Measurements from ENCODE around the gene WDR59. TPM values are rescaled to one million over a fixed set of nuclear protein-coding genes. Genes with fewer than 3 reads are reported as not detected.

Gene WDR59
- total RNA-seq, 2 donors from 2014 or later, result 105 to 110 TPM

DNA sequence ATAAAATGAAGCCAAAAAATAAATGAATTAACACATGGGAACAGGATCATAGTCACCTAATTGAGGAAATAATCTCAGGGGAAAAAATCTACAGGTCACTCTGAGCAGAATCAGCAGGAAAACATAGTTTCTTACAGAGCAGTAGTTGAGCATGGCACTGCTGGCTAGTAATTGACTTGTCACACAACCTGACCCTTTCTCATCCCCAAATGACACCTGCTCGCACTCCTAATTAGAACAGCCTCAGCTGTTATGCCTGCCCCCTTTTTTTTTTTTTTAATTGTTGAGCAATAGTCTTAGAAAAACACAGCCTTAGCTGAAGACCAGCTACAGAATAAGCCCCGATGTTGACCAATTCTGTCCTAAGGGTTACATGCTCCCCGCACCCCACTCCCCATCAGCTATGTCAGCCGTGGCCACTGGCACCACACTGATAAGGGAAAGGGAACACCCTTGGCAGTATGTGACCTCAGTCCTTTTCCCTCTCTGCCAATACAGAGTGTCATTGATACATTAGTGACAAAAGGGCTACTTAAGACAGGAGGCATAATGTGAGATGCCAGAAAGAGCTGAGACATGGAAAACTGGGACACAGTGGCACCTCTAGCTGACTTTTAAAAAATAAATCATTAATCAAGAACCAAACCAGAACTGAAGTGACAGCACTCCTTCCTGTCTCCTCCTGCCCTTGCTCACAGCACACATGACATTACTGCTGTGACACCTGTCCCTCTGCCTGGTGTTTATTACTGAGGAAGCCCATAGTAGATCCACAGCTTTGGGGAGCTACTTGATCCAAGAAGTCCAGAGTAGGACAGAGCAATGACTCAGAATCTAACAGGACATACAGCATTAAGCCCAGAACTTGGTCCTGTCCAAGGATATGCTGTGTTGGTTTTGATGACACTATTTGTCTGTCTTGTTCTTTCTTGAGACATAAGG lies 41.7 kb downstream of the WDR59 start:
- TF ChIP-seq CTCF (conservative IDR thresholded peaks at IDR 0.05), result no peak
- no peaks in the 10 kb centered on the region for H3K4me1 Mint-ChIP-seq
- no peak overlapping the region for H3K27ac ChIP-seq (ENCODE audit: low read depth, low read length)
- DNase-seq, result peak; percentile 22
- H3K9ac ChIP-seq (ENCODE audit: extremely low read depth, low read length, poor library complexity, severe bottlenecking), result no peak overlapping the region
- peaks cover 61% of the 10 kb centered on the region for H3K36me3 ChIP-seq (ENCODE audit: control insufficient read depth, insufficient read depth, low read length)
- WGBS, 2 experiments (ENCODE audit: insufficient coverage in 1 of 2, insufficient read length in 1 of 2), result 91 to 100% methylated on average over 1 to 4 of the region's 4 CpGs
- H3K4me1 ChIP-seq (ENCODE audit: control insufficient read depth, insufficient read depth, low read length), result no peaks in the 10 kb centered on the region
- H3K9me3 Mint-ChIP-seq, result no peaks in the 10 kb centered on the region
- H3K9me3 ChIP-seq (ENCODE audit: control insufficient read depth, low read length), result no peaks in the 10 kb centered on the region
- H3K27ac Mint-ChIP-seq, result no peak overlapping the region
- H3K4me3 Mint-ChIP-seq, result no peak overlapping the region
- no peaks in the 10 kb centered on the region for H3K27me3 ChIP-seq (ENCODE audit: control insufficient read depth, insufficient read depth, low read length, poor library complexity, severe bottlenecking)
- no peaks in the 10 kb centered on the region for H3K27me3 Mint-ChIP-seq (ENCODE audit: insufficient read depth)
- H3K4me3 ChIP-seq (ENCODE audit: low read length), result no peak overlapping the region
- peaks cover 79% of the 10 kb centered on the region for H3K36me3 Mint-ChIP-seq (ENCODE audit: low read depth)

DNA sequence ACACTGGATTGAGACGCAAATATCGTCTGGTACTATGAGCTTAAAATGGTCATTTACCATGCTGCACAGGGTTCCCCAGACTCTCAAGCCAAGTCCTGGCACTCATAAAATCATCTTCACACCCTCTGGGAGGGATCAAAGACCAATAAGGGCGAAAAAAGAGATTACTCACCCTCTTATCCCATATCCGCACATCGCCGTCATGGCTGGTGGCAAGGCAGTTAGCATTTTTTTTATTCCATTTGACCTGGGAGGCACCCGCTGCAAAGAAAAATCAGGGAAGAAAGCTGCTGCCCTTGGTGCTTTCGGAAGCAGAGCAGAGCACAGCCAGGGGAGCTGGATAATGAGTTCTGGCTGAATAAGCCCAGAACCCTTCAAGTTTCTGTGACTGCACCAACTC lies 42.4 kb downstream of the WDR59 start:
- H3K27ac Mint-ChIP-seq, result no peak overlapping the region
- no peaks in the 10 kb centered on the region for H3K9me3 ChIP-seq (ENCODE audit: control insufficient read depth, low read length)
- H3K4me1 ChIP-seq (ENCODE audit: control insufficient read depth, insufficient read depth, low read length), result no peaks in the 10 kb centered on the region
- DNase-seq, result peak; percentile 12
- no peak overlapping the region for H3K4me3 Mint-ChIP-seq
- no peaks in the 10 kb centered on the region for H3K27me3 Mint-ChIP-seq (ENCODE audit: insufficient read depth)
- no peaks in the 10 kb centered on the region for H3K4me1 Mint-ChIP-seq
- H3K9me3 Mint-ChIP-seq, result no peaks in the 10 kb centered on the region
- no peaks in the 10 kb centered on the region for H3K27me3 ChIP-seq (ENCODE audit: control insufficient read depth, insufficient read depth, low read length, poor library complexity, severe bottlenecking)
- TF ChIP-seq CTCF (conservative IDR thresholded peaks at IDR 0.05), result no peak
- H3K9ac ChIP-seq (ENCODE audit: extremely low read depth, low read length, poor library complexity, severe bottlenecking), result no peak overlapping the region
- WGBS, 2 experiments (ENCODE audit: insufficient coverage in 1 of 2, insufficient read length in 1 of 2), result 96 to 98% methylated on average over 8 of the region's 8 CpGs
- peaks cover 79% of the 10 kb centered on the region for H3K36me3 Mint-ChIP-seq (ENCODE audit: low read depth)
- no peak overlapping the region for H3K27ac ChIP-seq (ENCODE audit: low read depth, low read length)
- peaks cover 61% of the 10 kb centered on the region for H3K36me3 ChIP-seq (ENCODE audit: control insufficient read depth, insufficient read depth, low read length)
- no peak overlapping the region for H3K4me3 ChIP-seq (ENCODE audit: low read length)

DNA sequence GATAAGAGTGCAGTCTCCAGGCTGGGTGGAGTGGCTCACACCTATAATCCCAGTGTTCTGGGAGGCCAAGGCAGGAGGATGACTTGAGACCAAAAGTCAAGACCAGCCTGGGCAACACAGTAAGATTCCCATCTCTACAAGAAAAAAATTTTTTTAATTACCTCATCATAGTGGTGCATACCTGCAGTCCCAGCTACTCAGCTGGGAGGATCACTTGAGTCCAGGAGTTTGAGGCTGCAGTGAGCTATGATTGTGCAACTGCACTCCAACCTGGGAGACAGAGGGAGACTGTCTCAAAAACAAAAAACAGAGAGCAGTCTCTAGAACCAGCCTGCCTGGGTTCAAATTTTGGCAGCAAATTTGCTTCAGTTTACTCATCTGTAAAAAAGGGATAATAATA lies 45.2 kb downstream of the WDR59 start:
- peaks cover 58% of the 10 kb centered on the region for H3K36me3 ChIP-seq (ENCODE audit: control insufficient read depth, insufficient read depth, low read length)
- H3K27ac Mint-ChIP-seq, result no peak overlapping the region
- no peak overlapping the region for H3K4me3 ChIP-seq (ENCODE audit: low read length)
- no peak overlapping the region for H3K9ac ChIP-seq (ENCODE audit: extremely low read depth, low read length, poor library complexity, severe bottlenecking)
- peak; percentile 5 for DNase-seq
- H3K27ac ChIP-seq (ENCODE audit: low read depth, low read length), result no peak overlapping the region
- no peaks in the 10 kb centered on the region for H3K4me1 Mint-ChIP-seq
- no peak overlapping the region for H3K4me3 Mint-ChIP-seq
- H3K27me3 Mint-ChIP-seq (ENCODE audit: insufficient read depth), result no peaks in the 10 kb centered on the region
- H3K36me3 Mint-ChIP-seq (ENCODE audit: low read depth), result peaks cover 74% of the 10 kb centered on the region
- no peak for TF ChIP-seq CTCF (conservative IDR thresholded peaks at IDR 0.05)
- no peaks in the 10 kb centered on the region for H3K4me1 ChIP-seq (ENCODE audit: control insufficient read depth, insufficient read depth, low read length)
- H3K9me3 ChIP-seq (ENCODE audit: control insufficient read depth, low read length), result no peaks in the 10 kb centered on the region
- H3K27me3 ChIP-seq (ENCODE audit: control insufficient read depth, insufficient read depth, low read length, poor library complexity, severe bottlenecking), result no peaks in the 10 kb centered on the region
- H3K9me3 Mint-ChIP-seq, result no peaks in the 10 kb centered on the region
